HUES6 (cell line): Measurements from ENCODE around the gene TPO.

Experiments
- H3K27ac ChIP-seq: 2 replicates; pipeline ENCODE4 v1.7.0; 2013; ENCODE audit warnings: low read depth, mild to moderate bottlenecking, low read length, inconsistent platforms
- H3K27me3 ChIP-seq: 2 replicates; pipeline ENCODE4 v1.6.1; 2013; ENCODE audit warnings: low read length; ENCODE audit not compliant: control insufficient read depth, insufficient read depth
- H3K36me3 ChIP-seq: 2 replicates; pipeline ENCODE4 v1.6.1; 2013; ENCODE audit warnings: low read length; ENCODE audit not compliant: control insufficient read depth, insufficient read depth
- H3K4me1 ChIP-seq: 2 replicates; pipeline ENCODE4 v1.6.1; 2013; ENCODE audit warnings: low read length; ENCODE audit not compliant: control insufficient read depth, insufficient read depth
- H3K4me3 ChIP-seq: 2 replicates; pipeline ENCODE4 v1.5.1; 2013; ENCODE audit warnings: low read depth, low read length
- H3K9ac ChIP-seq: one replicate; pipeline ENCODE4 v1.6.1; 2013; ENCODE audit warnings: mild to moderate bottlenecking, low read length
- H3K9me3 ChIP-seq: 2 replicates; pipeline ENCODE4 v1.6.1; 2013; ENCODE audit warnings: low read depth, low read length; ENCODE audit not compliant: control insufficient read depth, insufficient read depth

Gene TPO

GRCh38 chr2:1586251-1586922 is 173.1 kb downstream of the TPO start:
- Histone ChIP-seq H3K27me3 (no peaks in the 10 kb centered on the region), H3K4me1 (peaks cover 8% of the 10 kb centered on the region), H3K27ac (no peak overlapping the region), H3K9ac (no peak overlapping the region), H3K4me3 (no peak overlapping the region), H3K9me3 (0 out of 2 replicates have a peak, but pooled peaks cover 2% of the 10 kb centered on the region), H3K36me3 (no peaks in the 10 kb centered on the region)

- H3K27me3 ChIP-seq, result no peaks in the 10 kb centered on the region
- H3K36me3 ChIP-seq, result no peaks in the 10 kb centered on the region
- no peak overlapping the region for H3K4me3 ChIP-seq
- no peak overlapping the region for H3K9ac ChIP-seq
- H3K4me1 ChIP-seq, result peaks cover 13% of the 10 kb centered on the region
- 0 out of 2 replicates have a peak, but pooled peaks cover 2% of the 10 kb centered on the region for H3K9me3 ChIP-seq
- no peak overlapping the region for H3K27ac ChIP-seq
Measured at GRCh38 chr2:1586923-1587840, 173.9 kb downstream of the TPO start.

GRCh38 chr2:1588051-1588977 is 175.1 kb downstream of the TPO start:
- H3K9ac ChIP-seq, result no peak overlapping the region
- no peak overlapping the region for H3K27ac ChIP-seq
- no peaks in the 10 kb centered on the region for H3K27me3 ChIP-seq
- H3K4me3 ChIP-seq, result no peak overlapping the region
- H3K9me3 ChIP-seq, result 0 out of 2 replicates have a peak, but pooled peaks cover 2% of the 10 kb centered on the region
- H3K4me1 ChIP-seq, result peaks cover 20% of the 10 kb centered on the region
- no peaks in the 10 kb centered on the region for H3K36me3 ChIP-seq

GRCh38 chr2:1588978-1589621 is 175.8 kb downstream of the TPO start:
- H3K9me3 ChIP-seq, result 0 out of 2 replicates have a peak, but pooled peaks cover 2% of the 10 kb centered on the region
- no peaks in the 10 kb centered on the region for H3K36me3 ChIP-seq
- no peak overlapping the region for H3K27ac ChIP-seq
- H3K4me3 ChIP-seq, result no peak overlapping the region
- H3K9ac ChIP-seq, result no peak overlapping the region
- peaks cover 26% of the 10 kb centered on the region for H3K4me1 ChIP-seq
- no peaks in the 10 kb centered on the region for H3K27me3 ChIP-seq

GRCh38 chr2:1590596-1591460 is 177.6 kb downstream of the TPO start:
- Histone ChIP-seq H3K9ac (peak overlapping the region; percentile 43), H3K9me3 (peaks cover 5% of the 10 kb centered on the region; the same call in 1 of the 2 replicates), H3K27me3 (no peaks in the 10 kb centered on the region), H3K27ac (no peak overlapping the region), H3K4me1 (peaks cover 33% of the 10 kb centered on the region), H3K36me3 (no peaks in the 10 kb centered on the region), H3K4me3 (no peak overlapping the region)

- Histone ChIP-seq H3K9me3 (peaks cover 10% of the 10 kb centered on the region; the same call in 1 of the 2 replicates), H3K4me3 (no peak overlapping the region), H3K4me1 (peaks cover 33% of the 10 kb centered on the region), H3K9ac (peak overlapping the region; percentile 43), H3K27me3 (no peaks in the 10 kb centered on the region), H3K36me3 (no peaks in the 10 kb centered on the region), H3K27ac (no peak overlapping the region)
Measured at GRCh38 chr2:1591461-1591770, 178.2 kb downstream of the TPO start.
